GM19193 (cell line): ENCODE results near the gene PCNX3.

Experiments used
- POLR2A ChIP-seq: IDR thresholded peaks from 4 replicates; pipeline ENCODE4 v1.6.1; 2011; ENCODE audit not compliant: insufficient read depth, insufficient read length; ENCODE audit errors: extremely low read depth

Gene PCNX3

DNA sequence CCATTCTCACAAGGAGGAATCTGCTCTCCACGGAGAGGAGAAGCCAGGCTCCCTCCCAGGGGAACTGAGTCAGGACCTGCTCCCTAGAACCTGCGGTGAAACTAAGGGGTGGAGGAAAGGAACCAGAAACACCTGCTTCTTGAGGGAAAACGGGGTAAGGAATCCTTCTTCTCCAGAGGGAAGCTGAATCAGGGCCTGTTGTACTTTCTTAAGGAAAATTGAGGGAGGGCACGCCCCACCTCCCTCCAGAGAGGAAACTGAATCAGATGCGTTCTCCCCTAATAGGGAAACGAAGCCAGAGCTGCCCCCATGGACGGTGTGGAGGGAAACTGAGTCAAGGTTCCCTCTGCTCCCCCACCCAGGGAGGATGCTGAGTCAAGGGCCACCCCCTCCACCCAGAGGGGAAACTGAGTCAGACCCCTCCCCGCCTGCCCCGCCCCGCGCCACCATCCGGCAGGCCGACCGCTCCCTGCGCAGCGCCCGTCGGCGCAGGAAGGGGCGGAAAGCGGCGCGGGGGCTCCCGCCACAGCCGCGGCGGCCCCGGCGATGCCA is 46.7 kb downstream of the PCNX3 start:
- no peak for TF ChIP-seq POLR2A

DNA sequence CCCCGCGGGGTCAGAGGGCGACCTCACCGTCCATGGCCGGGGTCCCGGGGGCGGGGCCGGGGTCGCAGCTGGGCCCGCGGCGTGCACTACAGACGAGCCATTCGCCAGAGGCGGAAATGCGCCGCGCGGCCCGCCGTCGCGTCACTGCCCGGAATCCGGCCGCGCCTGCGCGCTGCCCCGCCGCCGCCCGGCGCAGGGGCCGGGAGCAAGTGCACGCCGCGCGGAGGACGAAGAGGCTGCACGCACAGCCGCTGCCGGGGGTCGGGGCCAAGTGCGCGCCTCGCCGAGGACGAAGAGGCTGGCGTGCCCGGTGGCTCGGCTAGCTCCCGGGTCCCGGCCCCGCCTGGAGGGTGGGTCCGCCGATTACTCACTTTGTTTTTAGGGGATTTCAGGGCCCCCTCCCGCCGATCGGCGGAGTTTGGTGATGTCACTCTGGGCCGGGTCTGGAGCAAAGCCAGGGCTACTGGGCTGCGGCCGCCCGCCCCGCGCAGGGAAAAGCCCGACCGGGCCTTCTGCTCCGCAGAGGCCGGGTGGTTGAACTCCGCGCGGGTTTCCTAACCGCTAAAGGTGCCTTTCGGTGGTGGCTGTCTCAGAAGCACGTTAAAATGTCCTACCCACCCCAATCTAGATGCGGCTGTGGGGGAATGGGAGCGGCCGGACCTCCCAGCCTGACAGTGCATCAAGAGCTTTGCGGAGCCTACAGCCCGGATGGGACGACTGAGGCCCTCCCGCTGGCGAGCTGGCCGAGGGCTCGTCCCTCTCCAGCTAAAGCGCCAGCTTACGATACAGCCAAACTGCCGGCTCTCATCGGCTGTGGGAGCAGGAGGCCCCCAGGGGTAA is 47.4 kb downstream of the PCNX3 start, which contains the start of gene RELA:
Gene RELA (minus strand): TSS at position 118 of the 840 bp plus-strand sequence. CDS start 84 bp downstream, at position 34.
- TF ChIP-seq POLR2A = peak; percentile 78

GRCh38 chr11:65663639-65664200 is 48.1 kb downstream of the PCNX3 start:
- no peak for TF ChIP-seq POLR2A

DNA sequence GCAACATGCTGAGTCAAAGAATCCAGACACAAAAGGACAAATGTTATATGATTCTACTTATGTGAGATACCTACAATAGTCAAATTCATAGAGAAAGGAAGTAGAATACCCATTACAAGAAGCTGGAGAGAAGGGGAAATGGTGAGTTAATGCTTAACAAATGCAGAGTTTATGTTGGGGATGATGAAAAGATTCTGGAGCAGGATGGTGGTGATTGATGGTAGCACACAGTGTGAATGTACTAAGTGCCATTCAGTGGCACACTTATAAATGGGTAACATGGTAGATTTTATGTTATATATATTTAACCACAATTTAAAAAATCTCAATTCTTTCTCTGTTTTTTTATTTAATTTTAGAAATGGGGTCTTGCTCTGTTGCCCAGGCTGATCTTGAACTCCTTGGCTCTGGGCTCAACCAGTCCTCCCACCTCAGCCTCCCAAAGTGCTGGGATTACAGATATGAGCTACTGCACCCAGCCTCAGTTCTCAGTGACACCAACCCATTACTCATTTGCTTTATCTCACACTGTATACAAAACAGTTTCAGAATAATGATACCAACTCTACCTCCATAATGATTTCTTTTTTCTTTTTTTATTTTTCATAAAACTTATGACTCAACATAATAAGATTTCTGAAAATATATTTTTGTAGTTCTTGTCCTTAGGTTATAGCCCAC is 56.7 kb downstream of the PCNX3 start:
- TF ChIP-seq POLR2A = no peak

DNA sequence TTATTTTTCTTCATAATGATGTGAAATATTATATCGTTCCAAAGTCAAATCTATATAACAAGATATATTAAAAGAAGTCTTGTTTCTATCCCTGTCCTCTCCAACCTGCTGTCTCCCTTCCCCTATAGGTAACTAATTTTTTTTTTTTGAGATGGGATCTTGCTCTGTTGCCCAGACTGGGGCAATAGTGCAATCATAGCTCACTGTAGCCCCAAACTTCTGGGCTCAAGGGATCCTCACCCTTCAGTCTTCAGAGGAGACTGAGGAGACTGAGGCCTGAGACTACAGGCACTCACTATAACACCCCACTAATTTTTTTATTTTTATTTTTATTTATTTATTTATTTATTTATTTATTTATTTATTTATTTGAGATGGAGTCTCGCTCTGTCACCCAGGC is 57.4 kb downstream of the PCNX3 start:
- TF ChIP-seq POLR2A = no peak

DNA sequence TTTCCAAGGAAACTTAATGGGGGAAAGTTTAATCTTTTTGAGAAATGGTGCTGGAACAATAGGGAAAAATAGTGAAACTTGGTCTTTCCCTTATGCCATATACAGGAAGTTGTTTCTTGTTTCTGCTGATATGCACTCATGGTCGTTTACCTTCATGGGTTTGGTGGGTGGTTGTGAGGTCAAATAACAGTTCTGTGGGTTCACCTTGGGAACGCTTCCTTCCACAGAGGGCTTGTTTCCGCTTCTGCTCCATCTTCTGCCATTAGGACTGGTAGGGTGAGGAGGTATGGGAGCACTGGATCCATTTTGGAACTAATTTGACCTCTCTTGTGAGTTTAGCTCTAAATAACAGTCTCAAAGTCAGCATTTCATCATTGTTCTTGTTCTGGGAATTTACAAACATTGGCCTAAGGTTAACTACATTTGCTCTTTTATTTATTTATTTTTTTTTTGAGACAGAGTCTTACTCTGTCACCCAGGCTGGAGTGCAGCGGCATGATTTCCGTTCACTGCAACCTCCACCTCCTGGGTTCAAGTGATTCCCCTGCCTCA is 64.7 kb downstream of the PCNX3 start:
- TF ChIP-seq POLR2A = no peak

DNA sequence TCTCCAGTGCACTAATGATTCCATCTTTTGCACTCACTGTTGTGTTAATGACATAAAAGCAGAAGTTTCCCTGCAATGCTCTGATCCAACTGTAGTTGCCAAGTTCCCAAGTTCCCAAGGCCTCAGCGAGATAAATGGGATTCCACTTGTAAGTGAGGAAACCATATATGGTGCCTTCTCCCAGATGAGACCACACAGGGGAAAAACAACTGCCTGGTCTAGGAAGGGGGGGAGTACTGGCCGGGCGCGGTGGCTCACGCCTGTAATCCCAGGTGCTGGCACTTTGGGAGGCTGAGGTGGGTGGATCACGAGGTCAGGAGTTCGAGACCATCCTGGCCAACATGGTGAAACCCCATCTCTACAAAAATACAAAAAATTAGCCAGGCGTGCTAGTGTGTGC is 70.4 kb downstream of the PCNX3 start:
- no peak for TF ChIP-seq POLR2A
